HTERT RPE-1 (cell line): ENCODE data around the gene LBX1.
"Not testable (repeated sequence)": the region's sequence is repeated elsewhere in the genome, so short reads cannot be mapped to it uniquely, and the experiment has no call there.

Experiments
- in situ Hi-C: fragments of 300-500 bp; cut with MboI; formaldehyde crosslinking; loops from 4 replicates; pipeline ENCODE4 v1.14.3; 2020; ENCODE audit warnings: low sequenced_read_pairs

Gene LBX1

GRCh38 chr10:101214446-101215396 is 14.5 kb downstream of the LBX1 start:
- in situ Hi-C loops: no loop called here

GRCh38 chr10:101208543-101208942 is 20.7 kb downstream of the LBX1 start:
- in situ Hi-C loops: no loop called here

GRCh38 chr10:101207026-101207425 is 22.2 kb downstream of the LBX1 start:
- in situ Hi-C loops: no loop called here

- in situ Hi-C loops: not testable (repeated sequence)
Measured at GRCh38 chr10:101202667-101203066, 26.6 kb downstream of the LBX1 start.

- in situ Hi-C loops: not testable (repeated sequence)
Measured at GRCh38 chr10:101198326-101198977, 30.8 kb downstream of the LBX1 start.

GRCh38 chr10:101195921-101196320 is 33.3 kb downstream of the LBX1 start:
- in situ Hi-C loops: no loop called here

GRCh38 chr10:101189461-101190401 is 39.5 kb downstream of the LBX1 start:
- in situ Hi-C loops: no loop called here

- in situ Hi-C loops: no loop called here
Measured at GRCh38 chr10:101188942-101189341, 40.3 kb downstream of the LBX1 start.

- in situ Hi-C loops: no loop called here
Measured at GRCh38 chr10:101183458-101184183, 45.6 kb downstream of the LBX1 start.

GRCh38 chr10:101182936-101183335 is 46.3 kb downstream of the LBX1 start:
- in situ Hi-C loops: no loop called here
